Activated effector memory CD4-positive, alpha-beta T cell treated with anti-CD3 and anti-CD28 coated beads, Interleukin-2, amount 50 U/mL, for 16 hours (primary cell): ENCODE results near the gene CHTOP.
A peak's percentile ranks its signal among the peaks of the same experiment; 100 is the strongest.

Experiments
- DNase-seq: peaks from one replicate; pipeline ENCODE4 v3.0.0-alpha.2; 2020

CHTOP gene

GRCh38 chr1:153635872-153636271, 2.0 kb downstream of the CHTOP start:
- DNase-seq: no peak

- DNase-seq: no peak
These were observed 2.4 kb downstream of the CHTOP start for GRCh38 chr1:153636312-153636711.

GRCh38 chr1:153638261-153638660, 4.4 kb downstream of the CHTOP start:
- peak; percentile 16 for DNase-seq

- DNase-seq: peak; percentile 10
These were observed 5.4 kb downstream of the CHTOP start for GRCh38 chr1:153639280-153639679.

GRCh38 chr1:153640213-153640612, 6.3 kb downstream of the CHTOP start:
- peak; percentile 8 for DNase-seq

- no peak for DNase-seq
These were observed 7.0 kb downstream of the CHTOP start for GRCh38 chr1:153640861-153641260.

GRCh38 chr1:153642161-153642560, 8.3 kb downstream of the CHTOP start:
- DNase-seq: peak; percentile 30

- DNase-seq: peak; percentile 61
These were observed 9.2 kb downstream of the CHTOP start for GRCh38 chr1:153643100-153643499.

- DNase-seq: no peak
These were observed 9.9 kb downstream of the CHTOP start for GRCh38 chr1:153643816-153644215.

GRCh38 chr1:153646672-153647345, 12.9 kb downstream of the CHTOP start:
- peak; percentile 25 for DNase-seq

GRCh38 chr1:153647346-153647714, 13.5 kb downstream of the CHTOP start:
- peak; percentile 36 for DNase-seq

GRCh38 chr1:153648000-153648643, 14.3 kb downstream of the CHTOP start:
- peak; percentile 33 for DNase-seq

- peak; percentile 63 for DNase-seq
These were observed 15.4 kb downstream of the CHTOP start for GRCh38 chr1:153649137-153649862.

- peak; percentile 58 for DNase-seq
These were observed 16.0 kb downstream of the CHTOP start for GRCh38 chr1:153649863-153650235.

GRCh38 chr1:153651771-153652170, 17.9 kb downstream of the CHTOP start:
- DNase-seq: peak; percentile 41

- peak; percentile 41 for DNase-seq
These were observed 19.1 kb downstream of the CHTOP start for GRCh38 chr1:153652805-153653500.

GRCh38 chr1:153655333-153655732, 21.5 kb downstream of the CHTOP start:
- peak; percentile 12 for DNase-seq

- DNase-seq: peak; percentile 97
These were observed 24.7 kb downstream of the CHTOP start, which contains the start of gene SNAPIN for GRCh38 chr1:153658400-153659174. SNAPIN (plus strand) TSS chr1:153658703; CDS start chr1:153658744, 41 bp downstream.

GRCh38 chr1:153659175-153659534, 25.3 kb downstream of the CHTOP start:
- no peak for DNase-seq

GRCh38 chr1:153659656-153660055, 25.8 kb downstream of the CHTOP start:
- DNase-seq: peak; percentile 54

GRCh38 chr1:153661111-153661708, 27.3 kb downstream of the CHTOP start:
- DNase-seq: peak; percentile 42

- peak; percentile 14 for DNase-seq
These were observed 28.4 kb downstream of the CHTOP start for GRCh38 chr1:153662269-153662668.
